Measurements from ENCODE around the gene PIM2.

Gene PIM2

GRCh38 chrX:48919947-48920717 lies 1.3 kb upstream of the PIM2 start:
- DNase-seq (ENCODE audit: extremely low spot score): no peak
- TF ChIP-seq ELF4 (IDR thresholded peaks at IDR 0.05): no peak
- no peak for TF ChIP-seq CTBP1 (IDR thresholded peaks at IDR 0.05; ENCODE audit: borderline replicate concordance)
- TF ChIP-seq SP1 (IDR thresholded peaks at IDR 0.05): no peak
- TF ChIP-seq FOXA1 (IDR thresholded peaks at IDR 0.05): no peak
- TF ChIP-seq, protein P1, sequence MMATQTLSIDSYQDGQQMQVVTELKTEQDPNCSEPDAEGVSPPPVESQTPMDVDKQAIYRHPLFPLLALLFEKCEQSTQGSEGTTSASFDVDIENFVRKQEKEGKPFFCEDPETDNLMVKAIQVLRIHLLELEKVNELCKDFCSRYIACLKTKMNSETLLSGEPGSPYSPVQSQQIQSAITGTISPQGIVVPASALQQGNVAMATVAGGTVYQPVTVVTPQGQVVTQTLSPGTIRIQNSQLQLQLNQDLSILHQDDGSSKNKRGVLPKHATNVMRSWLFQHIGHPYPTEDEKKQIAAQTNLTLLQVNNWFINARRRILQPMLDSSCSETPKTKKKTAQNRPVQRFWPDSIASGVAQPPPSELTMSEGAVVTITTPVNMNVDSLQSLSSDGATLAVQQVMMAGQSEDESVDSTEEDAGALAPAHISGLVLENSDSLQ (IDR thresholded peaks at IDR 0.05): no peak
- no peak for TF ChIP-seq FOXM1 (IDR thresholded peaks at IDR 0.05; ENCODE audit: borderline replicate concordance)
- no peak for TF ChIP-seq SUZ12 (IDR thresholded peaks at IDR 0.05)
- no peak for TF ChIP-seq NFRKB (IDR thresholded peaks at IDR 0.05)
- no peak for TF ChIP-seq ZNF384 (IDR thresholded peaks at IDR 0.05)
- TF ChIP-seq TARDBP (IDR thresholded peaks at IDR 0.05): no peak
- TF ChIP-seq HDGF (IDR thresholded peaks at IDR 0.05; ENCODE audit: borderline replicate concordance): no peak
- TF ChIP-seq LEF1 (IDR thresholded peaks at IDR 0.05; ENCODE audit: borderline replicate concordance): no peak
- no peak for TF ChIP-seq BHLHE40 (IDR thresholded peaks at IDR 0.05; ENCODE audit: borderline replicate concordance)
- TF ChIP-seq FOXK2 (IDR thresholded peaks at IDR 0.05): no peak
- TF ChIP-seq L3MBTL2 (conservative IDR thresholded peaks at IDR 0.05): no peak
- TF ChIP-seq ARNT (IDR thresholded peaks at IDR 0.05): no peak
- CTCF ChIA-PET: interaction anchor here (0.6 kb wide), 1 partner anchor 72 kb away, joined by 4 read pairs; no protein-coding TSS in a partner anchor
- POLR2A ChIA-PET: interaction anchor here (1.0 to 1.7 kb wide), 2 partner anchors 22 to 183 kb away, joined by 4 to 6 read pairs; partner anchors contain the start of genes PQBP1 and TIMM17B

GRCh38 chrX:48919360-48919841 lies 577 bp upstream of the PIM2 start:
- DNase-seq (ENCODE audit: extremely low spot score): peak; percentile 17
- ChIA-PET POLR2A (interaction anchor here (0.6 to 1.7 kb wide), 2 partner anchors 118 to 182 kb away, joined by 4 read pairs; partner anchors contain the start of gene HDAC6), CTCF (no interaction called here)
- TF ChIP-seq CTBP1 (IDR thresholded peaks at IDR 0.05; ENCODE audit: borderline replicate concordance) (no peak), L3MBTL2 (conservative IDR thresholded peaks at IDR 0.05) (no peak), FOXA1 (IDR thresholded peaks at IDR 0.05) (no peak), LEF1 (IDR thresholded peaks at IDR 0.05; ENCODE audit: borderline replicate concordance) (no peak), FOXM1 (IDR thresholded peaks at IDR 0.05; ENCODE audit: borderline replicate concordance) (no peak), ZNF384 (IDR thresholded peaks at IDR 0.05) (no peak), SUZ12 (IDR thresholded peaks at IDR 0.05) (no peak), HDGF (IDR thresholded peaks at IDR 0.05; ENCODE audit: borderline replicate concordance) (no peak), NFRKB (IDR thresholded peaks at IDR 0.05) (no peak), ELF4 (IDR thresholded peaks at IDR 0.05) (no peak), SP1 (IDR thresholded peaks at IDR 0.05) (no peak)
- TF ChIP-seq, protein P1 (IDR thresholded peaks at IDR 0.05): no peak

DNA sequence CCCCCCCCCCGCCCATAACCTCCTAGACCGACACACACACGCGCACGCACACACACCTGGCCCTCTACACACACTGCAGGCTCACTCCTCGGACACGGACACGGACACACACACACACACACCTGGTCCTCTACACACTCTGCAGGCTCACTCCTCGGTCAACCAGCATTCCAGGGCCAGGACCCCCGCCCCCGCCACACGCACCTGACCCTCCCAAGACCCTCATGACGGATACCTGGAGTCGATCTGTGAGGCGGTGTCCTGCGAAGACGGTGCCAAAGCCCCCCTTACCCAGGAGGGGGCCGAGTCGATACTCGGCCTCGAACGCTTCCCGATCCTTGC lies 552 bp downstream of the PIM2 start:
- 0 out of 2 replicates have a peak, but pooled peaks have one; percentile 66 for TF ChIP-seq L3MBTL2 (conservative IDR thresholded peaks at IDR 0.05)
- TF ChIP-seq, protein P1 (IDR thresholded peaks at IDR 0.05): no peak
- ChIA-PET CTCF (no interaction called here), POLR2A (no interaction called here)
- no peak for DNase-seq (ENCODE audit: extremely low spot score)

DNA sequence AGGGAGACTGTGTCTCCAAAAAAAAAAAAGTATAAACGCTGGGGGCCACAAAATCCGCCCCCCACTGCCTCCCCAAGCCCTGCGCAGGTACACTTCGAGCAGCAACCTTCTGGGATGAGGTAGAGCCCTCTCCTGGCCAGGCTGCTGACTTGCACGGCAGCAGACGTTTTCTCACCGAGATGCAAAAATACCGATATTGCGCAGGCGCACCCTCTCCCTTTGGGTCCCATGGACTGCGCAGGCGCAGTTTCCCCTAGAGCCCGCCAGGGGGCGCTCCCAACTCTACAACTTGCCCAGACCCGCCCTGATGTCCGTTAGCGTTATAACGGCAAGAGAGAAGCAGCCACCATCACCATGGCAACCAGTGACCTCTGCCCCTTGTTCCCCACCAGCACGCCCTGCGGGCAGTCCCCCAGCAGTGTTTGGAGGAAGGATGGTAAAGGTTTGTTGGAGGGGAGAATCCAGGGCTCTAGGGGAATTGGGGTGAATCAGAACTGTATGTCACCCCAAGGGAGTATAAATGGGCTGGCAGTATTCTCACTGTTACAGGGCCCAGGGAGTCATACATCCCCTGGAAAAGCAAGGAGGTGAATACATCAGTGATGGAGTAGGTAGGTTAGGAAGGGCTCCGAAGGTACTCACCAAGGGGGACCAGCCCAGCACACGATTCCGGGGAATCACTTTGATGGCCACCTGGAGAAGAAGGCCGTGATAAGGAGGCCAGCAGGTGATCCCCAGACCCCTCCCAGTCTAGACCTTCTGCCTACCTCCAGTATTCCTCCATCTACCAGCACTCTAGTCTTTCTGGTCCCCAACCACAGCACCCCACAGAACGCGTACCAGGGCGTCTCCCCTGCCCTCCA lies 1.5 kb downstream of the PIM2 start:
- peak; percentile 90 for DNase-seq (ENCODE audit: extremely low spot score)
- ChIA-PET POLR2A (no interaction called here), CTCF (interaction anchor here (0.7 kb wide), 1 partner anchor 285 kb away, joined by 3 read pairs; no protein-coding TSS in a partner anchor)
- TF ChIP-seq BHLHE40 (IDR thresholded peaks at IDR 0.05; ENCODE audit: borderline replicate concordance) (no peak), ZNF384 (IDR thresholded peaks at IDR 0.05) (no peak), HDGF (IDR thresholded peaks at IDR 0.05; ENCODE audit: borderline replicate concordance) (no peak), TARDBP (IDR thresholded peaks at IDR 0.05) (no peak), ARNT (IDR thresholded peaks at IDR 0.05) (no peak), FOXM1 (IDR thresholded peaks at IDR 0.05; ENCODE audit: borderline replicate concordance) (no peak), ELF4 (IDR thresholded peaks at IDR 0.05) (no peak), SP1 (IDR thresholded peaks at IDR 0.05) (no peak), FOXK2 (IDR thresholded peaks at IDR 0.05) (no peak)
- TF ChIP-seq, protein P1 (IDR thresholded peaks at IDR 0.05): no peak
